HG02678 (cell line): ENCODE results near the gene THOC1.

ENCODE experiments used
- ATAC-seq: cut with Tn5 transposase; IDR thresholded peaks from one replicate; pipeline ENCODE4 v1.9.1; 2021; ENCODE audit warnings: mild to moderate bottlenecking, moderate library complexity; ENCODE audit not compliant: unreplicated experiment

The THOC1 gene

GRCh38 chr18:275486-275885, 7.6 kb upstream of the THOC1 start:
- ATAC-seq = no peak

- no peak for ATAC-seq
Observed at GRCh38 chr18:274313-274712, 6.5 kb upstream of the THOC1 start.

GRCh38 chr18:273525-273924, 5.7 kb upstream of the THOC1 start:
- no peak for ATAC-seq

- no peak for ATAC-seq
Observed at GRCh38 chr18:272650-273049, 4.8 kb upstream of the THOC1 start.

- ATAC-seq = no peak
Observed at GRCh38 chr18:269480-270095, 1.7 kb upstream of the THOC1 start.

GRCh38 chr18:267380-267687, 513 bp downstream of the THOC1 start:
- no peak for ATAC-seq

GRCh38 chr18:261398-262073, 6.3 kb downstream of the THOC1 start:
- ATAC-seq = no peak

GRCh38 chr18:260547-260946, 7.3 kb downstream of the THOC1 start:
- no peak for ATAC-seq

GRCh38 chr18:255171-255570, 12.7 kb downstream of the THOC1 start:
- no peak for ATAC-seq

GRCh38 chr18:253121-253520, 14.7 kb downstream of the THOC1 start:
- ATAC-seq = no peak

GRCh38 chr18:251572-251971, 16.3 kb downstream of the THOC1 start:
- ATAC-seq = no peak

- no peak for ATAC-seq
Observed at GRCh38 chr18:250685-251084, 17.2 kb downstream of the THOC1 start.

GRCh38 chr18:248053-248452, 19.8 kb downstream of the THOC1 start:
- ATAC-seq = no peak

GRCh38 chr18:245282-245847, 22.5 kb downstream of the THOC1 start:
- no peak for ATAC-seq

GRCh38 chr18:240175-240574, 27.7 kb downstream of the THOC1 start:
- ATAC-seq = no peak

GRCh38 chr18:231563-231962, 36.3 kb downstream of the THOC1 start:
- no peak for ATAC-seq

GRCh38 chr18:228586-228985, 39.3 kb downstream of the THOC1 start:
- ATAC-seq = no peak

- no peak for ATAC-seq
Observed at GRCh38 chr18:227902-228301, 39.9 kb downstream of the THOC1 start.

- ATAC-seq = no peak
Observed at GRCh38 chr18:227374-227773, 40.5 kb downstream of the THOC1 start.

- no peak for ATAC-seq
Observed at GRCh38 chr18:225745-226144, 42.1 kb downstream of the THOC1 start.

- ATAC-seq = no peak
Observed at GRCh38 chr18:220708-221107, 47.1 kb downstream of the THOC1 start.

- ATAC-seq = no peak
Observed at GRCh38 chr18:217532-218336, 50.1 kb downstream of the THOC1 start.
